Activated CD8-positive, alpha-beta memory T cell treated with anti-CD3 and anti-CD28 coated beads, Interleukin-2, amount 50 U/mL, for 1 hour (primary cell): ENCODE data around the gene VEGFC.

Source experiments
- DNase-seq: peaks from one replicate; pipeline ENCODE4 v3.0.0-alpha.2; 2020; ENCODE audit errors: extremely low read depth

The VEGFC gene, protein sequence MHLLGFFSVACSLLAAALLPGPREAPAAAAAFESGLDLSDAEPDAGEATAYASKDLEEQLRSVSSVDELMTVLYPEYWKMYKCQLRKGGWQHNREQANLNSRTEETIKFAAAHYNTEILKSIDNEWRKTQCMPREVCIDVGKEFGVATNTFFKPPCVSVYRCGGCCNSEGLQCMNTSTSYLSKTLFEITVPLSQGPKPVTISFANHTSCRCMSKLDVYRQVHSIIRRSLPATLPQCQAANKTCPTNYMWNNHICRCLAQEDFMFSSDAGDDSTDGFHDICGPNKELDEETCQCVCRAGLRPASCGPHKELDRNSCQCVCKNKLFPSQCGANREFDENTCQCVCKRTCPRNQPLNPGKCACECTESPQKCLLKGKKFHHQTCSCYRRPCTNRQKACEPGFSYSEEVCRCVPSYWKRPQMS

GRCh38 chr4:176792326-176793059 is at the start of gene VEGFC:
TSS of gene VEGFC (minus strand) at chr4:176792922. CDS start at chr4:176792311, 611 bp downstream.
- DNase-seq, result no peak

DNA sequence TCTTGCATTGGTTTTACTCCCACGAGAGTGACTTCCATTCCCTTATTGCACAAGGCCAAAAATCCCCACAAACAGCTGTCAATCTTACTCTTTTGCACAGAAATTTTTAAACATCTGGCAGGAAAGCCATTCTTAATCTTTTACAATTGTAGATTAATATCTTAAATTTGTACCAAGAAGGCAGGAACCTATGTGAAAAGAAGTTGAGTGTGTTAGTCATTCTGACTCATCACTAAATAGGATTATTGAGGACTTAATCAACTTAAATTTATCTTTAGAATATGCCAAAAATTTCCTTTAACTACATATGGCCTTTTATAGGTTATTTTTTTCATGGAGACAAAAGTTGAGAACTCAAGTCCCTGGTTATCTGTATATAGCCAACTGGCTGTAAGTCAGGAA is 49.0 kb upstream of the VEGFC start:
- DNase-seq, result no peak

DNA sequence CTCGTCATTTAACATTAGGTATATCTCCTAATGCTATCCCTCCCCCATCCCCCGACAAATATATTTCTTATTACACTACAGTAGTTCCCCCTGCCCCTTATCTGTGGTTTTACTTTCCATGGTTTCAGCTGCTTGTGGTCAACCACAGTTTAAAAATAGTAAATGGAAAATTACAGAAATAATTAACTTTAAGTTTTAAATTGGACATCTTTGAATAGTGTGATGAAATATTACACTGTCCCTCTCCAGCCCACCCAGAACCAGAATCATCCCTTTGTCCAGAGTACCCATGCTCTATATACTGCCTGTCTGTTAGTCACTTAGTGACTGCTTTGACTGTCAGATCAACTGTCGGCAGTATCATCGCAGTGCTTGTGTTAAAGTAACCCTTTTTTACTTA is 47.4 kb upstream of the VEGFC start:
- no peak for DNase-seq

GRCh38 chr4:176839656-176840055 is 46.9 kb upstream of the VEGFC start:
- no peak for DNase-seq

- no peak for DNase-seq
These were observed 46.1 kb upstream of the VEGFC start for GRCh38 chr4:176838601-176839433.

DNA sequence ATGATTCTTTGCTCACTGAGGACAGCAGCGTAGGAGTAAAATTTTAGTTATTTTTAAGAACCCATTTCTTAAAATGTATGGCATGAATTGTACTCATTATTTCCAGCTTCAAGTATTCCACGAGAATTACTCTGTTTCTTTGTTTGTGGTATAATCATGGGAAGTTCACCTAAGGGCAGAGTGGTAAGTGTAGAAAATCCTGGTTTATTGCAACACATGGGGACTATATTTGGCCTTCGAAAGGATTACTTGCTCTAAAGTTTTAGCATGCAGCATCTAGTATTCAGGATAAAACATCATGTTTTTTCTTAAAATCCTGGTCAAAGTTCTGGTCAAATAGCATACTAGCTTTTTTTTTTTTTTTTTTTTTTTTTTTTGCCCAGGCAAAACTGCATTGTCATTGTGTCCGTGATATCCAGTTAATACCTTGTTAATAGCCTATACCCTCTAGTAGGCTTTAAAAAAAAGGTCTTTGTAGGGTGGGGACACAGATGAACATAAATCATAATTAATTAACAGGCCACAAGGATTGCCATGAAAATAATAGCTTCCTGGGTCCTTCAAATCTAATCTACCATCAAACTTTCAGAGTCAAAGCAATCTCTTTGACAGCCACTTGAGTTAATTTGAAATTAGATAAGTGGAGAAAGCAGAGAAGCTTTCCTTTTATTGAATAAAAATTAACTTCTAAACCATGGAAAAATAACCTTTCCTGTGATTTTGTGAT is 44.6 kb upstream of the VEGFC start:
- no peak for DNase-seq

GRCh38 chr4:176834531-176834930 is 41.8 kb upstream of the VEGFC start:
- no peak for DNase-seq

GRCh38 chr4:176833400-176834175 is 40.9 kb upstream of the VEGFC start:
- no peak for DNase-seq

DNA sequence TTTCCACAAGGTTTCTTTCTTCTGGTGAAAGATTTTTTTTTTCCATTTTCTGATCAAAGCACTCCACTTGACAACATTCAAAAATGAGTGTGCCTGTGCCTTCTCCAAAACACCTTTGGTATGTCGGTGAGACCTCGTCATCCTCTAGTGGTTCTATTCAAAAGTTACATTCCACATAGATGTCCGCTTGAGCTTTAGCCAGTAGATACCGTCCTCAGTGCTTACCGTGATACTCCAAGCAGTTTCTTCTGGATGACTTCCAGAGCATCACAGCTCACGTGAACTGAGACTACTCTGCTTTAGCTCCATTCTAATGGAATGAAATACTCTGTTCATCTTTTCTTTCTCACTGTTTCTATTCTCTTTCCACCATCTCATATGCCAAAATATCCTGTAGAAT is 38.2 kb upstream of the VEGFC start:
- DNase-seq, result no peak

- no peak for DNase-seq
These were observed 32.9 kb upstream of the VEGFC start for GRCh38 chr4:176825586-176825985.

- DNase-seq, result no peak
These were observed 32.1 kb upstream of the VEGFC start for GRCh38 chr4:176824645-176825366.

- DNase-seq, result no peak
These were observed 25.8 kb upstream of the VEGFC start for GRCh38 chr4:176818531-176818930.

DNA sequence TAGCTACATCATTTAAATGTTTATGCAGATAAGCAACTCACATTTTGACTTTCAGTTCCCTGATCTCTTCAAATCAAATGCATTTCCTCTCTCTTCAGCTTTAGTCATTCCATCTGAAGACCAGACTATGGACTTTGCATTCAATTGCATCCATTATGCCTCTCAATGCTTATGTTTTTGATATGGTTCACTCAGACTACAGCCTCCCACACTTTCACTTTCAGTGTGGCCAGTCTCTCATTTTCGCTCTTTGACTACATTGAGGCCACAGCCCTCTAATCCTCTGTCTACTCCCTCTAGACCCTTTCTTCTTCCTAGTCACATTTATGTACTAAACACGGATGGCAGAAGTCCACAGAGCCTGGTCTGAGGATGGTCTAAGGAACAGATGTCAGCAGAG is 24.5 kb upstream of the VEGFC start:
- no peak for DNase-seq

GRCh38 chr4:176814770-176815169 is 22.0 kb upstream of the VEGFC start:
- DNase-seq, result no peak

DNA sequence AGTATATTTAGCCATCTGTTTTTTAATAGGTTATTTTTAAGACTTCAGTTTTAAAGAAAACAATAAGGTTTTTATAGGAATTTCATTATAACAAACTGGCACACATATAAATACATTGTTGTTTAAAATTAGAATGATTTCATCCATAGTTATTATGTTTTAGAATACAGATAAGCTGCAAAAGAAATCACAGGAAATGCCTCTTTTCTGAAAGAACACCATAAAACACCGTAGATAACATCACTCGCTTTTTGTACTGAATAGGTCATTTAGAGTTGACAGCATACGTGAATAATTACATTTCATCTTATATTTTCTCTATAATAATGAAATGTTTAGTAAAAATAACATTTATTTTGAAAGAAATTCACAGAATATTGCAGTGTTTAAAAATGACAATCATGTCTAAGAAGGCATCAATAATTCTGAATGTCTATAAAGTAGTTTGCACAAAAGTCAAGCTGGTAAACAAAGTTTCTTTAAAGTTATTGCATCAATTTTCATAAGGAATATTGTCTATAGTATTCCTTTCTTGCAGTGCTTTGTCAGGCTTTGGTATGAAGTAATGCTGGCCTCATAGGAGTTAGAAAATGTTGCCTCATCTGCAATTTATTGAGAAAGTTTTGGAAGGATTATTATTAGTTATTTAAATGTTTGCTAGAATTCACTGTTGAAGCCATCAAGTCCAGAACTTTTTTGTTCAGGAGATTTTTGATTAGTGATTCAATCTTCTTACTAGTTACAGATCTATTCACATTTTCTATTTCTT is 17.9 kb upstream of the VEGFC start:
- DNase-seq, result no peak

DNA sequence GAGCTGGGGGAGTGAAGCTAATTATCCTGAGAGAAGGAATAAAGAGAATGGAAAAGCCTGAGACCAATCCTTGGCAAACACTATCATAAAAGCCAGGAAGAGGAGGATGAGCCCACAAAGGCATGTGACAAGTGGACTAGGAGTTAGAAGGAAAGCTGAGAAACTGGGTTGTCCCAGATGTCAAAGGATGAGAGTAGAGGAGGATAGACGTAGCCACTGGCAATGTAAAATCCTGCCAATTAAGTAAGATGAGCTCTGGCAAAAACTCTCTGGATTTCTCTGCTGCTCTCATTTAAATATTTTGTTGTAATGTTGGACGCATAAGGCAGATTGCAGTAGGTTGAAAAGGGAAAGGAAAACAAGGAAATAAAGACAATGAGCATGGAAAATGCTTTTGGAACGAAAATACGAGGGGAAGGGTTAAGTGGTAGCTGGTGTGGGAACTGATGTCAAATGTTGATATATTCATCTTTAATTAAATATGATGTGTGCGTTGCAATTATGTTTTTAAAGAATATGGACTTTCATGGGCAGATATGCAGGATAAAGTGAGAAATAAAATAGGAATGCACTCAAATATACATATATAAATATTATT is 14.2 kb upstream of the VEGFC start:
- DNase-seq, result no peak

- no peak for DNase-seq
These were observed 12.4 kb upstream of the VEGFC start for GRCh38 chr4:176805155-176805554.

- no peak for DNase-seq
These were observed 8.3 kb upstream of the VEGFC start for GRCh38 chr4:176800891-176801534.
